Activated B cell treated with CpG ODN at 0.5 μM for 24 hours (primary cell): Measurements from ENCODE around the gene GALNT17. TPM values are rescaled to one million over a fixed set of nuclear protein-coding genes. Genes with fewer than 3 reads are reported as not detected.

Experiments used
- ATAC-seq: fragments of 200-7000 bp; cut with Tn5 transposase; one replicate; pipeline ENCODE4 v1.10.0; 2021; ENCODE audit warnings: low read depth, mild to moderate bottlenecking, moderate library complexity
- CTCF ChIA-PET: fragments of 350-600 bp; sonication (Branson Sonifier 250); formaldehyde crosslinking; loops from one replicate; lab custom pipeline; 2021; ENCODE audit warnings: antibody characterized with exemption; lab: Charles Lee
- POLR2A ChIA-PET: fragments of 350-600 bp; sonication (Branson Sonifier 250); formaldehyde crosslinking; loops from one replicate; lab custom pipeline; 2021; ENCODE audit warnings: antibody characterized with exemption; lab: Charles Lee
- DNase-seq: peaks from one replicate; pipeline ENCODE4 v3.0.0; 2022
- H3K27ac Mint-ChIP-seq: one replicate; pipeline ENCODE4 v1.8.0; 2020; ENCODE audit warnings: mixed read lengths
- H3K27me3 Mint-ChIP-seq: one replicate; pipeline ENCODE4 v1.8.0; 2021; ENCODE audit warnings: mixed read lengths
- H3K36me3 Mint-ChIP-seq: one replicate; pipeline ENCODE4 v1.8.0; 2021; ENCODE audit warnings: low read depth, mixed read lengths
- H3K4me1 Mint-ChIP-seq: one replicate; pipeline ENCODE4 v1.8.0; 2021; ENCODE audit warnings: mixed read lengths
- H3K4me3 Mint-ChIP-seq: one replicate; pipeline ENCODE4 v1.8.0; 2020; ENCODE audit warnings: mild to moderate bottlenecking, mixed read lengths
- H3K9me3 Mint-ChIP-seq: one replicate; pipeline ENCODE4 v1.8.0; 2020; ENCODE audit warnings: mixed read lengths
- intact Hi-C: fragments of 100-400 bp; cut with micrococcal nuclease; formaldehyde crosslinking; loops from one replicate; pipeline ENCODE4 v1.15.1; 2024
- total RNA-seq: library from RNA; stranded (reverse); gene quantifications from 2 replicates; pipeline ENCODE4 v1.2.3, GENCODE V29; 2022
- TF ChIP-seq, protein P1 (sequence below): fragments of 200-600 bp; IDR thresholded peaks from one replicate; pipeline ENCODE4 v1.8.0; 2022; ENCODE audit warnings: antibody characterized with exemption, mild to moderate bottlenecking

The GALNT17 gene
- total RNA-seq, 1 donor from 2014 or later, result not detected

DNA sequence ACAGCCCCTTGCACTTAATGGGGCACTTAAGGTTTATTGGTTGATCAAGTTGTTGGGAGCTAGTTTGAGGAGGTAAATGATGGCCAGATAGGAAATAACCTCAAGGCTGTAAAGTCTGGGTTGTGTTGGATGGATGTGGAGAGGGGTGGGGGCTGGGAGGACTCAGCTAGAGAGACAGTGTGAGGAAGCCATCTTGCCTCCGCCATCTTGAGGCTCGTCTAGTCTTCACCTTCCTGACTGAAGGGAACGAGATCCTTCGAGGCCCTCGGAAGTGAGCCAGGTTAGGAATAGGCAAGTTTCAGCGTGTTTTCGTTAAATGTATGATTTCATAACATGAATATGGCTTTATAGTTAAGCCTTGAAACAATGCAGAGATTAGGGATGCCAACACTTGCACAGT is 5.5 kb downstream of the GALNT17 start:
- Mint-ChIP-seq H3K27me3 (peaks cover 11% of the 10 kb centered on the region), H3K36me3 (no peaks in the 10 kb centered on the region), H3K4me3 (no peak overlapping the region), H3K9me3 (no peaks in the 10 kb centered on the region), H3K4me1 (no peaks in the 10 kb centered on the region), H3K27ac (no peak overlapping the region)
- no peak for DNase-seq
- ChIA-PET POLR2A (no interaction called here), CTCF (no interaction called here)
- intact Hi-C loops, result no loop called here
- TF ChIP-seq, protein P1, sequence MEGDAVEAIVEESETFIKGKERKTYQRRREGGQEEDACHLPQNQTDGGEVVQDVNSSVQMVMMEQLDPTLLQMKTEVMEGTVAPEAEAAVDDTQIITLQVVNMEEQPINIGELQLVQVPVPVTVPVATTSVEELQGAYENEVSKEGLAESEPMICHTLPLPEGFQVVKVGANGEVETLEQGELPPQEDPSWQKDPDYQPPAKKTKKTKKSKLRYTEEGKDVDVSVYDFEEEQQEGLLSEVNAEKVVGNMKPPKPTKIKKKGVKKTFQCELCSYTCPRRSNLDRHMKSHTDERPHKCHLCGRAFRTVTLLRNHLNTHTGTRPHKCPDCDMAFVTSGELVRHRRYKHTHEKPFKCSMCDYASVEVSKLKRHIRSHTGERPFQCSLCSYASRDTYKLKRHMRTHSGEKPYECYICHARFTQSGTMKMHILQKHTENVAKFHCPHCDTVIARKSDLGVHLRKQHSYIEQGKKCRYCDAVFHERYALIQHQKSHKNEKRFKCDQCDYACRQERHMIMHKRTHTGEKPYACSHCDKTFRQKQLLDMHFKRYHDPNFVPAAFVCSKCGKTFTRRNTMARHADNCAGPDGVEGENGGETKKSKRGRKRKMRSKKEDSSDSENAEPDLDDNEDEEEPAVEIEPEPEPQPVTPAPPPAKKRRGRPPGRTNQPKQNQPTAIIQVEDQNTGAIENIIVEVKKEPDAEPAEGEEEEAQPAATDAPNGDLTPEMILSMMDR, result no peak
- ATAC-seq, result no peak

DNA sequence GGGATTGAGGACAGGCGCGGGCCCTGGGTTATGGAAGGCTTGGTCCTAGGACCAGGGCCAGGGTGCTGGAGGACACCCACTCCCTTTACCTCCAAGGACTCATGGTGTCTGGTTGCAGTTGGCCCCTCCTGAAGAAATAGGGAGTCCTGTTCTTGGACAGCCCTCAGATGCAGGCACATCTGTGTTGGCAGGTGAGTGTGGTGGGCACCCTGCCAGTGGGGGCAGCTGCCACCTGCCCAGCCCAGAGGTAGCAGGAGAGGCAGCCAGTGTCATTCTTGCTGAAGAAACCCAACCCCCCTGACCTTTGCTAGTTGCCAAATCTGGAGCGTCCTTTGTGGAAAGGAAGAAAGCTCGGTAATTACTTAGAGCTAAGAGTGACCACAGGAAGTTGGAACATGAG is 8.3 kb downstream of the GALNT17 start:
- no peak overlapping the region for H3K27ac Mint-ChIP-seq
- CTCF ChIA-PET, result no interaction called here
- ATAC-seq, result no peak
- no peak overlapping the region for H3K4me3 Mint-ChIP-seq
- H3K9me3 Mint-ChIP-seq, result peaks cover 2% of the 10 kb centered on the region
- TF ChIP-seq, protein P1, result no peak
- H3K36me3 Mint-ChIP-seq, result no peaks in the 10 kb centered on the region
- POLR2A ChIA-PET, result no interaction called here
- no peaks in the 10 kb centered on the region for H3K4me1 Mint-ChIP-seq
- intact Hi-C loops, result no loop called here
- no peak for DNase-seq
- no peaks in the 10 kb centered on the region for H3K27me3 Mint-ChIP-seq

DNA sequence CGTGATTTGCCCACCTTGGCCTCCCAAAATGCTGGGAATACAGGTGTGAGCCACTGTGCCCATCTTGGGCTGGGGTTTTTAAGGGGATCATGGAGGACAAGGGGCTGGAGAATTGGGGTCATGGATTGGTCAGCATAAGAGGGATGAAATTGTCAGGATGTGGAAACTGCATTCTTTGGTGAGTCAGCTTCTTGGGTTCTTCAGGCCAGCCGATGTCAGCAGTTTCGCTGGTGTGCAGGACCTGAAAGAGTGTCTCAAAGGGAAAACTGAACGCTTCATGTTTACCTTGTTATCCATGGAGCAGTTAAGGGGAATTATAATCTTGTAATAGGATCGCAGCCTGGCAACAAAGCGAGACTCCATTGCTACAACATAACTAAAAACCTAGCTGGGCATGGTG is 13.0 kb downstream of the GALNT17 start:
- H3K27ac Mint-ChIP-seq, result no peak overlapping the region
- H3K4me3 Mint-ChIP-seq, result no peak overlapping the region
- H3K4me1 Mint-ChIP-seq, result no peaks in the 10 kb centered on the region
- ATAC-seq (no peak), DNase-seq (no peak)
- H3K36me3 Mint-ChIP-seq, result no peaks in the 10 kb centered on the region
- no peaks in the 10 kb centered on the region for H3K27me3 Mint-ChIP-seq
- CTCF ChIA-PET, result no interaction called here
- peaks cover 6% of the 10 kb centered on the region for H3K9me3 Mint-ChIP-seq
- intact Hi-C loops, result no loop called here
- TF ChIP-seq, protein P1, result no peak
- POLR2A ChIA-PET, result no interaction called here

DNA sequence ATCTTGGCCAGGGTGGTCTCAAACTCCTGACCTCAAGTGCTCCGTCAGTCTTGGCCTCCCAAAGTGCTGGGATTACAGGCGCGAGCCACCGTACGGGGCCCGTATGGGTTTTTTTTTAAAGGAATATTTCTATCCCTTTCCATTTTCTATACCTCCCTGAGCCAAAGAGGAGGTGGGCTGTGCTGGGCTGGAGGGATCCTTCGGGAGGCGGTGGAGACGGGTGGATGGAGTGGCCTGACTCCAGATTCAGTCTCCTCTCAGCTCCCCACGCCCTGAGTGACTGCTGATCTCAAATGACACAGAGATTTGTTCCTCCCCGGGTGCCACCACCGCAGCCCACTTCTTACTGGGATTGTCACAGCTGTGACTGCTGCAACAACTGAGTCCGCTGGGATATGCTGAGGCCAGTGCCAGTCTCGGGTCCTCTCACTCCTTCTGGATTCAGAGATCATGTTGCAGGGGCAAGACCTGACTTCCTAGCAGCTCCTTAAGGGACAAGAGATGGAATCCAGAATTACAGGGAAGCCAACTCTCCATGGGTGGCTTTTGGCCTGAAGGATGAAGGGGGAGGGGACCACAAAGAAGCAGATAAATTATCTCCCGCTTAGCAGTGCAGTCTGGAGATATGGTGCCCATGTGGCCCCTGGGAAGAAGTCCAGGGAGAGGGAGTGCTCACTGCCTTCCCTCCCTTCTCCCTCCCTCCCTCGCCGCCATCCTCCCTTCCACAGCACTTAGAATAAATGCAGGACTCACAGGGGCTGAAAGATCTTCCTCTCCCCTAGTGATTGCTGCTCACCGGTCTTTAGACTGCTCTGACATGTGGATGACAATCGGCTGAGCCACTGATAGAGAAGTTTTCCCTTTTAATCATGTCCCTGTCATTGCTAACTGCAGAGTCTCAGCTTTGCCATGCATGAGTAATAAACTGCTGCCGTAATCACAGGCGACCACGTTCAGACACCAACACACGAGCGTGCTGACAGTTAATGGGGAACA is 14.3 kb downstream of the GALNT17 start:
- Mint-ChIP-seq H3K4me1 (no peaks in the 10 kb centered on the region), H3K4me3 (no peak overlapping the region), H3K9me3 (peaks cover 12% of the 10 kb centered on the region), H3K27ac (no peak overlapping the region), H3K36me3 (no peaks in the 10 kb centered on the region), H3K27me3 (no peaks in the 10 kb centered on the region)
- TF ChIP-seq, protein P1, result no peak
- ATAC-seq (no peak), DNase-seq (no peak)
- ChIA-PET CTCF (no interaction called here), POLR2A (no interaction called here)
- intact Hi-C loops, result no loop called here

DNA sequence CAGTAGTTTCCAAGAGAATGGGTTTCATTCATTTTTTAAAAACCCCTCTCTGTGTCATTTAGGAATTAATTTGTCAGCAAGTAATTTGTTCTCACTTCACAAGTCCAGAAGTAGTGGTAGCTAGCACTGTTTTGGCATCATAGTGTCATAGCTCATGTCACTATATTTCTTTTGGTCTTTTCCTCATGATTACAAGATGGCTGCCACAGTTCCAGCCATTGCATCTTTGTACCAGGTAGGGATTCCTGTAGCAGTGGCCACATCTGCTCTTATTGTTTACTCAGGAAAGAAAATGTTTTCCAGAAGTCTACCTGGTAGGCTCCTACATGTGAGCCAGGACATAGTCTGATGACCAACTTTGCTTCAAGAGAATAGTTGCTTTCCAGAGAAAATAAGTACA is 16.2 kb downstream of the GALNT17 start:
- Mint-ChIP-seq H3K27me3 (no peaks in the 10 kb centered on the region), H3K36me3 (no peaks in the 10 kb centered on the region), H3K9me3 (peaks cover 13% of the 10 kb centered on the region), H3K4me3 (no peak overlapping the region), H3K27ac (no peak overlapping the region), H3K4me1 (no peaks in the 10 kb centered on the region)
- ChIA-PET POLR2A (no interaction called here), CTCF (no interaction called here)
- intact Hi-C loops, result no loop called here
- ATAC-seq (no peak), DNase-seq (no peak)
- TF ChIP-seq, protein P1, result no peak
